ENCODE results near the gene ANTXRL. TPM values are rescaled to one million over a fixed set of nuclear protein-coding genes. Genes with fewer than 3 reads are reported as not detected.
"Not testable (repeated sequence)": the region's sequence is repeated elsewhere in the genome, so short reads cannot be mapped to it uniquely, and the experiment has no call there.

The ANTXRL gene
- total RNA-seq, 2 experiments from 2014 or later: not detected

- POLR2A ChIA-PET: no interaction called here
Measured at GRCh38 chr10:46318799-46319198, 32.0 kb downstream of the ANTXRL start.

GRCh38 chr10:46319389-46319788 lies 32.6 kb downstream of the ANTXRL start:
- ChIA-PET POLR2A (no interaction called here), CTCF (no interaction called here)

More at GRCh38 chr10:46318799-46319198, 32.0 kb downstream of the ANTXRL start:
- CTCF ChIA-PET: no interaction called here

- CTCF ChIA-PET: no interaction called here
- POLR2A ChIA-PET: no interaction called here
Measured at GRCh38 chr10:46321770-46322169, 35.0 kb downstream of the ANTXRL start.

GRCh38 chr10:46323176-46323575 lies 36.4 kb downstream of the ANTXRL start:
- ChIA-PET POLR2A (no interaction called here), CTCF (interaction anchor here (1.0 kb wide), 1 partner anchor 94 kb away, joined by 3 read pairs; no protein-coding TSS in a partner anchor)

GRCh38 chr10:46325021-46325420 lies 38.2 kb downstream of the ANTXRL start:
- ChIA-PET POLR2A (no interaction called here), CTCF (no interaction called here)

- ChIA-PET POLR2A (no interaction called here), CTCF (no interaction called here)
Measured at GRCh38 chr10:46326066-46326465, 39.3 kb downstream of the ANTXRL start.

GRCh38 chr10:46326971-46327370 lies 40.2 kb downstream of the ANTXRL start:
- POLR2A ChIA-PET: no interaction called here
- CTCF ChIA-PET: no interaction called here

- CTCF ChIA-PET: no interaction called here
Measured at GRCh38 chr10:46327685-46328084, 40.9 kb downstream of the ANTXRL start.

GRCh38 chr10:46328853-46329689 lies 42.3 kb downstream of the ANTXRL start:
- ChIA-PET CTCF (no interaction called here), POLR2A (no interaction called here)

More at GRCh38 chr10:46327685-46328084, 40.9 kb downstream of the ANTXRL start:
- POLR2A ChIA-PET: no interaction called here

- POLR2A ChIA-PET: no interaction called here
Measured at GRCh38 chr10:46329690-46330016, 42.9 kb downstream of the ANTXRL start.

GRCh38 chr10:46330894-46331293 lies 44.1 kb downstream of the ANTXRL start:
- ChIA-PET POLR2A (no interaction called here), CTCF (no interaction called here)

More at GRCh38 chr10:46329690-46330016, 42.9 kb downstream of the ANTXRL start:
- CTCF ChIA-PET: no interaction called here

GRCh38 chr10:46365484-46365883 lies 78.7 kb downstream of the ANTXRL start:
- POLR2A ChIA-PET, CTCF ChIA-PET: not testable (repeated sequence)

- CTCF ChIA-PET, POLR2A ChIA-PET: not testable (repeated sequence)
Measured at GRCh38 chr10:46367209-46367608, 80.4 kb downstream of the ANTXRL start.

GRCh38 chr10:46367666-46368240 lies 81.0 kb downstream of the ANTXRL start:
- POLR2A ChIA-PET, CTCF ChIA-PET: not testable (repeated sequence)

GRCh38 chr10:46368956-46369355 lies 82.2 kb downstream of the ANTXRL start:
- CTCF ChIA-PET, POLR2A ChIA-PET: not testable (repeated sequence)

GRCh38 chr10:46374410-46374809 lies 87.6 kb downstream of the ANTXRL start:
- POLR2A ChIA-PET, CTCF ChIA-PET: not testable (repeated sequence)

- POLR2A ChIA-PET, CTCF ChIA-PET: not testable (repeated sequence)
Measured at GRCh38 chr10:46375406-46375805, 88.6 kb downstream of the ANTXRL start, which contains the start of gene ANXA8L1. TSS of gene ANXA8L1 (plus strand) at chr10:46375776. CDS start at chr10:46375852, 76 bp downstream.

GRCh38 chr10:46377022-46377421 lies 90.2 kb downstream of the ANTXRL start:
- CTCF ChIA-PET, POLR2A ChIA-PET: not testable (repeated sequence)

GRCh38 chr10:46377651-46378050 lies 90.9 kb downstream of the ANTXRL start:
- POLR2A ChIA-PET, CTCF ChIA-PET: not testable (repeated sequence)

- CTCF ChIA-PET, POLR2A ChIA-PET: not testable (repeated sequence)
Measured at GRCh38 chr10:46378108-46378507, 91.3 kb downstream of the ANTXRL start.

GRCh38 chr10:46379233-46379848 lies 92.5 kb downstream of the ANTXRL start:
- CTCF ChIA-PET, POLR2A ChIA-PET: not testable (repeated sequence)

All from activated CD8-positive, alpha-beta memory T cell treated with anti-CD3 and anti-CD28 coated beads for 36 hours (primary cell).